ENCODE data around the gene MXRA8.

Gene MXRA8

GRCh38 chr1:1393014-1393413 is 34.7 kb upstream of the MXRA8 start:
- ATAC-seq (ENCODE audit: insufficient read depth, low read depth), result no peak
- DNase-seq, result no peak
- no peaks in the 10 kb centered on the region for H3K27me3 ChIP-seq (ENCODE audit: insufficient read depth, low read length, poor library complexity)

GRCh38 chr1:1391225-1391624 is 32.9 kb upstream of the MXRA8 start:
- 0 out of 2 replicates have a peak, but pooled peaks cover 5% of the 10 kb centered on the region for H3K4me1 ChIP-seq (ENCODE audit: insufficient read depth, low read length)
- H3K4me2 ChIP-seq (ENCODE audit: insufficient read depth, low read length), result no peak overlapping the region
- H3K9ac ChIP-seq (ENCODE audit: low read depth, low read length), result no peak overlapping the region
- no peaks in the 10 kb centered on the region for H3K27me3 ChIP-seq (ENCODE audit: insufficient read depth, low read length, poor library complexity)
- H4K20me1 ChIP-seq (ENCODE audit: insufficient read depth, low read length), result peaks cover 25% of the 10 kb centered on the region
- no peaks in the 10 kb centered on the region for H3K9me3 ChIP-seq (ENCODE audit: insufficient read depth, low read length, severe bottlenecking)
- no peak for TF ChIP-seq EZH2 (IDR thresholded peaks at IDR 0.05; ENCODE audit: borderline replicate concordance, low read depth, low read length, severe bottlenecking)
- TF ChIP-seq, protein P1, sequence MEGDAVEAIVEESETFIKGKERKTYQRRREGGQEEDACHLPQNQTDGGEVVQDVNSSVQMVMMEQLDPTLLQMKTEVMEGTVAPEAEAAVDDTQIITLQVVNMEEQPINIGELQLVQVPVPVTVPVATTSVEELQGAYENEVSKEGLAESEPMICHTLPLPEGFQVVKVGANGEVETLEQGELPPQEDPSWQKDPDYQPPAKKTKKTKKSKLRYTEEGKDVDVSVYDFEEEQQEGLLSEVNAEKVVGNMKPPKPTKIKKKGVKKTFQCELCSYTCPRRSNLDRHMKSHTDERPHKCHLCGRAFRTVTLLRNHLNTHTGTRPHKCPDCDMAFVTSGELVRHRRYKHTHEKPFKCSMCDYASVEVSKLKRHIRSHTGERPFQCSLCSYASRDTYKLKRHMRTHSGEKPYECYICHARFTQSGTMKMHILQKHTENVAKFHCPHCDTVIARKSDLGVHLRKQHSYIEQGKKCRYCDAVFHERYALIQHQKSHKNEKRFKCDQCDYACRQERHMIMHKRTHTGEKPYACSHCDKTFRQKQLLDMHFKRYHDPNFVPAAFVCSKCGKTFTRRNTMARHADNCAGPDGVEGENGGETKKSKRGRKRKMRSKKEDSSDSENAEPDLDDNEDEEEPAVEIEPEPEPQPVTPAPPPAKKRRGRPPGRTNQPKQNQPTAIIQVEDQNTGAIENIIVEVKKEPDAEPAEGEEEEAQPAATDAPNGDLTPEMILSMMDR (IDR thresholded peaks at IDR 0.05; ENCODE audit: borderline replicate concordance, extremely low read depth, low read length, poor library complexity, severe bottlenecking), result no peak
- no peak overlapping the region for H3K27ac ChIP-seq (ENCODE audit: low read length)
- H3K36me3 ChIP-seq (ENCODE audit: insufficient read depth, low read length), result peaks cover 96% of the 10 kb centered on the region
- ATAC-seq (ENCODE audit: insufficient read depth, low read depth), result no peak
- no peak overlapping the region for H3K4me3 ChIP-seq (ENCODE audit: low read depth in 1 of 2, low read length in 2 of 2)
- DNase-seq, result no peak
- H3K79me2 ChIP-seq (ENCODE audit: insufficient read depth, low read length), result peaks cover 34% of the 10 kb centered on the region
- no peak overlapping the region for H2AFZ ChIP-seq (ENCODE audit: low read depth, low read length)

More at GRCh38 chr1:1393014-1393413, 34.7 kb upstream of the MXRA8 start:
- peaks cover 17% of the 10 kb centered on the region for H3K4me1 ChIP-seq (ENCODE audit: insufficient read depth, low read length)
- no peak overlapping the region for H3K27ac ChIP-seq (ENCODE audit: low read length)
- no peak overlapping the region for H3K9ac ChIP-seq (ENCODE audit: low read depth, low read length)
- peaks cover 19% of the 10 kb centered on the region for H4K20me1 ChIP-seq (ENCODE audit: insufficient read depth, low read length)
- peaks cover 46% of the 10 kb centered on the region for H3K79me2 ChIP-seq (ENCODE audit: insufficient read depth, low read length)
- no peak for TF ChIP-seq EZH2 (IDR thresholded peaks at IDR 0.05; ENCODE audit: borderline replicate concordance, low read depth, low read length, severe bottlenecking)
- TF ChIP-seq, protein P1 (IDR thresholded peaks at IDR 0.05; ENCODE audit: borderline replicate concordance, extremely low read depth, low read length, poor library complexity, severe bottlenecking), result no peak
- peaks cover 90% of the 10 kb centered on the region for H3K36me3 ChIP-seq (ENCODE audit: insufficient read depth, low read length)
- H3K4me3 ChIP-seq (ENCODE audit: low read depth in 1 of 2, low read length in 2 of 2), result no peak overlapping the region
- H2AFZ ChIP-seq (ENCODE audit: low read depth, low read length), result no peak overlapping the region
- no peak overlapping the region for H3K4me2 ChIP-seq (ENCODE audit: insufficient read depth, low read length)
- no peaks in the 10 kb centered on the region for H3K9me3 ChIP-seq (ENCODE audit: insufficient read depth, low read length, severe bottlenecking)

DNA sequence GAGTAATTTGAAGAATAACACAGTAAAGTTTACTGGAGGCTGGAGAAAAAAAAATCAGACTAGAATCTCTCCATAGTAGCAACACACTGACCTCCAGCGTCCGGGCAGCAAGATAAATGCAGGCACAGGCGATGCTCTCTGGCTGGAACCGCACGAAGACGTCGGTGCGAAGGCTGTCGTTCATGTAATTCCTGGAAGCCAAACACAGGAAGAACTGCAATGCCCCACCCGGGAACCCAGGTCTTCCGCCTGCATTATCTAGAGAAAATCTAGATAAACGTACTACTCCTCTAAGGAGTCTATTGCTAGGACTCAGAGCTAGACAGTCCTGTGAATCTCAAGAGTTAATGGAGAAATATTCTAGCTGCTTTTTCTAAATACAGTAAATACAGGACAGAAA is 32.3 kb upstream of the MXRA8 start:
- H2AFZ ChIP-seq (ENCODE audit: low read depth, low read length), result no peak overlapping the region
- peaks cover 30% of the 10 kb centered on the region for H4K20me1 ChIP-seq (ENCODE audit: insufficient read depth, low read length)
- no peaks in the 10 kb centered on the region for H3K9me3 ChIP-seq (ENCODE audit: insufficient read depth, low read length, severe bottlenecking)
- H3K79me2 ChIP-seq (ENCODE audit: insufficient read depth, low read length), result peaks cover 31% of the 10 kb centered on the region
- no peak overlapping the region for H3K4me3 ChIP-seq (ENCODE audit: low read depth in 1 of 2, low read length in 2 of 2)
- no peak overlapping the region for H3K27ac ChIP-seq (ENCODE audit: low read length)
- TF ChIP-seq, protein P1 (IDR thresholded peaks at IDR 0.05; ENCODE audit: borderline replicate concordance, extremely low read depth, low read length, poor library complexity, severe bottlenecking), result no peak
- TF ChIP-seq EZH2 (IDR thresholded peaks at IDR 0.05; ENCODE audit: borderline replicate concordance, low read depth, low read length, severe bottlenecking), result no peak
- H3K36me3 ChIP-seq (ENCODE audit: insufficient read depth, low read length), result peaks cover 99% of the 10 kb centered on the region
- no peaks in the 10 kb centered on the region for H3K27me3 ChIP-seq (ENCODE audit: insufficient read depth, low read length, poor library complexity)
- H3K4me1 ChIP-seq (ENCODE audit: insufficient read depth, low read length), result 0 out of 2 replicates have a peak, but pooled peaks cover 4% of the 10 kb centered on the region
- DNase-seq (no peak), ATAC-seq (ENCODE audit: insufficient read depth, low read depth) (no peak)
- no peak overlapping the region for H3K9ac ChIP-seq (ENCODE audit: low read depth, low read length)
- no peak overlapping the region for H3K4me2 ChIP-seq (ENCODE audit: insufficient read depth, low read length)

GRCh38 chr1:1388078-1388472 is 29.7 kb upstream of the MXRA8 start:
- ATAC-seq (ENCODE audit: insufficient read depth, low read depth) (no peak), DNase-seq (no peak)
- Histone ChIP-seq H3K27me3 (ENCODE audit: insufficient read depth, low read length, poor library complexity) (no peaks in the 10 kb centered on the region), H3K4me2 (ENCODE audit: insufficient read depth, low read length) (no peak overlapping the region), H3K9me3 (ENCODE audit: insufficient read depth, low read length, severe bottlenecking) (no peaks in the 10 kb centered on the region), H3K4me3 (ENCODE audit: low read depth in 1 of 2, low read length in 2 of 2) (no peak overlapping the region), H3K4me1 (ENCODE audit: insufficient read depth, low read length) (no peaks in the 10 kb centered on the region), H3K9ac (ENCODE audit: low read depth, low read length) (no peak overlapping the region), H3K36me3 (ENCODE audit: insufficient read depth, low read length) (peaks cover 78% of the 10 kb centered on the region), H2AFZ (ENCODE audit: low read depth, low read length) (no peak overlapping the region), H3K79me2 (ENCODE audit: insufficient read depth, low read length) (peaks cover 9% of the 10 kb centered on the region), H3K27ac (ENCODE audit: low read length) (no peak overlapping the region), H4K20me1 (ENCODE audit: insufficient read depth, low read length) (peaks cover 24% of the 10 kb centered on the region)
- TF ChIP-seq EZH2 (IDR thresholded peaks at IDR 0.05; ENCODE audit: borderline replicate concordance, low read depth, low read length, severe bottlenecking), result no peak
- TF ChIP-seq, protein P1 (IDR thresholded peaks at IDR 0.05; ENCODE audit: borderline replicate concordance, extremely low read depth, low read length, poor library complexity, severe bottlenecking), result no peak

All from DND-41 (cell line).